Mammary epithelial cell (primary cell): ENCODE results near the gene CFAP299.

Source experiments
- EZH2 ChIP-seq: IDR thresholded peaks from 2 replicates; pipeline ENCODE4 v1.6.1; 2012; ENCODE audit warnings: low read length, inconsistent platforms, borderline replicate concordance
- TF ChIP-seq, protein P1 (sequence below), 2 donors: IDR thresholded peaks in 1 of 2; conservative IDR thresholded peaks in 1 of 2; 2 replicates each; pipeline ENCODE4 v1.5.1; 2011 to 2012; ENCODE audit warnings: inconsistent platforms in 2 of 2, low read length in 2 of 2, mild to moderate bottlenecking in 2 of 2, control low read depth in 1 of 2, low read depth in 1 of 2; ENCODE audit not compliant: insufficient read depth in 1 of 2; ENCODE audit errors: extremely low read depth in 1 of 2

DNA sequence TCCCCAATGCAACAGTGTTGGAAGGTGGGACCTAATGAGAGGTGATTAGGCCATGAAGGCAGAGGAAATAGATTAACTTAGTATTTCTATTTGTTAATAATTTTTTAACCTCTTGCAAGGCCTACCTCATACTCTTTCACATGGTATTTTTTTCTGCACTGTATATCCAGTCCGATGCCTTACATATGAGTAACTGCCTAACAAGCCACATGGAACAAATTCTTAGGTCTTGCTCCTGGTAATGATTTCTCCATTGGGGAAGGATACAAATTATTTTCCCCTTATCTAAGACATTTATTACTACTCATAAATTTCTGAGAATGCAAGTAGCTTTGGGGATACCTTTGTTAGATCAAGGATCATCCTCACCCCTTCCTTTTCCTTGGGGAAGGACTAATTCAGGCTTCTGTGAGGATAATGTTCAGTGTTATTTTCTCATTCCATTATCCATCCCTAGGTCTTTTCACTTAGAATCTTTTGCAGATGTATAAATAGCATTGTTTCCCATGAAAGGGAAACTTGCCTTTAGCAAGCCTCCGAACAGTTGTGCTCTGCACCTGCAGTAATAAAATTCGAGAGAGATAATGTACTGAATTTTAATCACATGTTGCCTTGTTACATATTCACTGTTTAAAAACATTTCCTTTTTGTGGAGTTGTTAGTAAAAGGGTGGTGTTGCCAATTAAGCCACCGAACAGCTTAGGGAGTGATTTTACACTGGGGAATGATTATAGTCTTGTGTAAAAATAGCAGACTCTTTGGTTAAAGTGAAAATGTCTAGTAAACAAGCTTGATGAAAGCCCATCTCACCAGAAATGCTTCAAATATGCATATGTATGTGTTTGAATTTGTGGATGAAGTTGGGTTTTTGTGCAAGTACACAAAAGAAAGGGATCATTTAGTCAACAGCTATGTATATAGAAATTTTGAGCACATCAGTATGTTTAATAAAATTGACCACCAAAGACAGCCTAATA lies 89.9 kb downstream of the CFAP299 start:
- TF ChIP-seq, protein P1, sequence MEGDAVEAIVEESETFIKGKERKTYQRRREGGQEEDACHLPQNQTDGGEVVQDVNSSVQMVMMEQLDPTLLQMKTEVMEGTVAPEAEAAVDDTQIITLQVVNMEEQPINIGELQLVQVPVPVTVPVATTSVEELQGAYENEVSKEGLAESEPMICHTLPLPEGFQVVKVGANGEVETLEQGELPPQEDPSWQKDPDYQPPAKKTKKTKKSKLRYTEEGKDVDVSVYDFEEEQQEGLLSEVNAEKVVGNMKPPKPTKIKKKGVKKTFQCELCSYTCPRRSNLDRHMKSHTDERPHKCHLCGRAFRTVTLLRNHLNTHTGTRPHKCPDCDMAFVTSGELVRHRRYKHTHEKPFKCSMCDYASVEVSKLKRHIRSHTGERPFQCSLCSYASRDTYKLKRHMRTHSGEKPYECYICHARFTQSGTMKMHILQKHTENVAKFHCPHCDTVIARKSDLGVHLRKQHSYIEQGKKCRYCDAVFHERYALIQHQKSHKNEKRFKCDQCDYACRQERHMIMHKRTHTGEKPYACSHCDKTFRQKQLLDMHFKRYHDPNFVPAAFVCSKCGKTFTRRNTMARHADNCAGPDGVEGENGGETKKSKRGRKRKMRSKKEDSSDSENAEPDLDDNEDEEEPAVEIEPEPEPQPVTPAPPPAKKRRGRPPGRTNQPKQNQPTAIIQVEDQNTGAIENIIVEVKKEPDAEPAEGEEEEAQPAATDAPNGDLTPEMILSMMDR (conservative IDR thresholded peaks at IDR 0.05 in 1 of 2, IDR thresholded peaks at IDR 0.05 in 1 of 2; ENCODE audit: extremely low read depth in 1 of 2, insufficient read depth in 1 of 2, low read depth in 1 of 2, low read length in 2 of 2): no peak
- no peak for TF ChIP-seq EZH2
